SU-DHL-6 (cell line): ENCODE results near the gene TMEM59L.

Experiments used
- H2AFZ ChIP-seq: fragments of 200-600 bp; sonication (generic); 2 replicates; pipeline ENCODE4 v1.6.1; 2014; ENCODE audit warnings: low read depth, mild to moderate bottlenecking, moderate library complexity, mixed read lengths, antibody characterized with exemption, low read length; ENCODE audit not compliant: severe bottlenecking
- H3F3A ChIP-seq: fragments of 200-600 bp; shearing (Covaris generic); 2 replicates; pipeline ENCODE4 v1.6.0; 2016; ENCODE audit warnings: antibody characterized with exemption, mild to moderate bottlenecking; ENCODE audit not compliant: insufficient read depth
- H3K27ac ChIP-seq: fragments of 200-600 bp; sonication (generic); 2 replicates; pipeline ENCODE4 v1.5.1; 2016; ENCODE audit warnings: low read depth, mild to moderate bottlenecking, low read length, moderate library complexity, mixed read lengths
- H3K27me3 ChIP-seq: fragments of 200-600 bp; sonication (generic), shearing (Covaris generic); 2 replicates; pipeline ENCODE4 v1.6.0; 2014; ENCODE audit warnings: mild to moderate bottlenecking, low read length
- H3K36me3 ChIP-seq: fragments of 200-600 bp; sonication (generic); 2 replicates; pipeline ENCODE4 v1.6.1; 2014; ENCODE audit warnings: mild to moderate bottlenecking, low read length, mixed read lengths
- H3K4me2 ChIP-seq: fragments of 300-600, 200-600 bp; shearing (Covaris generic), sonication (generic); 2 replicates; pipeline ENCODE4 v1.6.0; 2014; ENCODE audit warnings: low read length, low read depth, mild to moderate bottlenecking; ENCODE audit not compliant: poor library complexity, severe bottlenecking
- H3K4me3 ChIP-seq: fragments of 200-600 bp; sonication (generic); 2 replicates; pipeline ENCODE4 v1.5.1; 2014; ENCODE audit warnings: antibody characterized with exemption, low read length, mild to moderate bottlenecking, mixed read lengths; ENCODE audit not compliant: insufficient read depth, poor library complexity, severe bottlenecking
- H3K79me2 ChIP-seq: fragments of 200-600 bp; sonication (generic); 2 replicates; pipeline ENCODE4 v1.6.1; 2014; ENCODE audit warnings: mild to moderate bottlenecking, low read length, moderate library complexity; ENCODE audit not compliant: insufficient read depth
- H3K9ac ChIP-seq: fragments of 200-600 bp; sonication (generic); 2 replicates; pipeline ENCODE4 v1.7.0; 2014; ENCODE audit warnings: mild to moderate bottlenecking, low read length
- H3K9me2 ChIP-seq: fragments of 200-600 bp; sonication (generic); replicated peaks from 2 replicates; pipeline ENCODE4 v1.6.1; 2014; ENCODE audit warnings: low read length; ENCODE audit not compliant: insufficient read depth
- H3K9me3 ChIP-seq: fragments of 200-600 bp; sonication (generic); 2 replicates; pipeline ENCODE4 v1.6.1; 2014; ENCODE audit warnings: low read length, mixed read lengths; ENCODE audit not compliant: insufficient read depth
- H4K20me1 ChIP-seq: fragments of 200-600 bp; sonication (generic); 2 replicates; pipeline ENCODE4 v1.6.1; 2014; ENCODE audit warnings: low read depth, mild to moderate bottlenecking, antibody characterized with exemption, low read length, moderate library complexity, mixed read lengths
- CTCF ChIP-seq: fragments of 200-600 bp; sonication (generic); IDR thresholded peaks from one replicate; pipeline ENCODE4 v1.5.1; 2017; ENCODE audit warnings: antibody characterized with exemption, mild to moderate bottlenecking, low read length, moderate library complexity; ENCODE audit not compliant: insufficient read depth, poor library complexity, severe bottlenecking
- EZH2phosphoT487 ChIP-seq: fragments of 200-600 bp; sonication (generic), shearing (Covaris generic); conservative IDR thresholded peaks from 2 replicates; pipeline ENCODE4 v1.6.1; 2018; ENCODE audit warnings: mild to moderate bottlenecking, antibody characterized with exemption, low read length, moderate library complexity, mixed read lengths

The TMEM59L gene

GRCh38 chr19:18620902-18621301, 8.2 kb downstream of the TMEM59L start:
- no peaks in the 10 kb centered on the region for H3K9me3 ChIP-seq
- no peak overlapping the region for H3K9ac ChIP-seq
- no peaks in the 10 kb centered on the region for H3F3A ChIP-seq
- H3K4me3 ChIP-seq, result no peak overlapping the region
- no peaks in the 10 kb centered on the region for H3K9me2 ChIP-seq
- no peaks in the 10 kb centered on the region for H3K36me3 ChIP-seq
- no peak overlapping the region for H3K27ac ChIP-seq
- no peak overlapping the region for H3K4me2 ChIP-seq
- no peaks in the 10 kb centered on the region for H4K20me1 ChIP-seq
- H2AFZ ChIP-seq, result no peak overlapping the region
- H3K27me3 ChIP-seq, result no peaks in the 10 kb centered on the region
- H3K79me2 ChIP-seq, result no peaks in the 10 kb centered on the region
- TF ChIP-seq CTCF, result no peak
- TF ChIP-seq EZH2phosphoT487, result no peak

DNA sequence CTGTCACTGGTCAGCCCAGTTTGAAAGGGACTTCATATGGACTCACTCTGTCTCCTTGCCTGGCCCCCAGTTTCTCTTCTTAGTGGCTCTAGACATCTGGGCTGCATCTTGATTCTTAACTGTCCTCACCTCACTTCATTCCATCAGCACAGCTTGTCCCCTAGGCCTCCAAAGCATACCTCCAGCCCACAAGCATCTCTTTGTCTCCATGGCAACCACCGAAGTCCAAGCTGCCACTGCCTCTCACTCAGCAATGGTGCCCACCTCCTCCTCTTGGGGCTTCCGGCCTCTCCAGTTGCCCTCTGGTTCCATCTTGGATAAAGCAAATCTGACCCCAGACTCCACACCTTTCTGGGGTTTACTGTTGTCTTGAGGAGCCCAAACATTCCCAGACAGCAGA, 14.2 kb downstream of the TMEM59L start:
- Histone ChIP-seq H4K20me1 (no peaks in the 10 kb centered on the region), H2AFZ (no peak overlapping the region), H3K36me3 (no peaks in the 10 kb centered on the region), H3K9me3 (no peaks in the 10 kb centered on the region), H3K4me3 (no peak overlapping the region), H3K9ac (no peak overlapping the region), H3K9me2 (no peaks in the 10 kb centered on the region), H3K4me2 (no peak overlapping the region), H3K27ac (no peak overlapping the region), H3K79me2 (no peaks in the 10 kb centered on the region), H3K27me3 (no peaks in the 10 kb centered on the region), H3F3A (no peaks in the 10 kb centered on the region)
- TF ChIP-seq CTCF, result no peak
- no peak for TF ChIP-seq EZH2phosphoT487

DNA sequence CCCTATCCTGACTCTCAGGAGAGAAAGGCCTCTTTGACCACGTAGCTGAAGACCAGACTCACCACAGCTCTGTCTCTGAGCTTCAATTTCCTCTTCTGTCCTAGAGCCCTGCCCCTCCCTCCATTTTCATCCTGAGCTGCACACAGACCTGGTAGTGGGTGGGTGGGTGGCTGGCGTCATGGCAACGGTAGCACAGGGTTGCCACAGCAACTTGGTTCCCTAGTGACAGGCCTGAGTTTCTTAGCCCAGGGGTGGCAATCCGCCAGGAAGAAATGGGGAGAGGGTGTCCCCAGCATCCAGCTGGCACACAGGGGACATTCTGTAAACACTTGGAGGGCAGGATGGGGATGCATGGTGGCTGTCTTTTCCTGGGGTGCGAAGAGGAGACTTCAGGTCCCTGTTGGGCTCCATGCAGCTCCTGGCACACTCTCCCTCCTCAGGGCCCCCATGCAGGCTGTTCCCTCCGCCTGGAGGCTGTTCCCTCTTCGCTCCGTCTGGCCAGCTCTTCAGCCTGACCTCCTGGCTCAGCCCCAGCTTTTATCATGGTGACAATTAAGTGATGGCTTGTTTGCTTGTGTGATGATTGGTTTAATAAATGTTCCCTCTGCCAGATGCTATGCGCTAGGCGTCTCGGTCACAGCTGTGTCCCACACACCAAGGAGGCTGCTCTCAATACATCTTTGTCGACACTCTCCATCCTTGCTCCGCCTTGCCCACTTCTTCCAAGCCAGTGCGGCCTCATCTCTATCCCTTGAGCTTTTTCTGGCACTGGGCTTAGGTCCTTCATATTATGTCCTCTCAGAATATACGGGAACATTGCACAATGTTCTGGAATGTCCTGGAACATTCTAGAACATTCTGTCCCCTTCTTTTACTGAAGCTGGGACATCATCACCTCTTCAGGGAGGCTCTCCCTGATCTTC, 16.8 kb downstream of the TMEM59L start:
- H3K9ac ChIP-seq, result no peak overlapping the region

More for the DNA sequence above, 16.8 kb downstream of the TMEM59L start:
- Histone ChIP-seq H3K4me3 (no peak overlapping the region), H3K9me3 (no peaks in the 10 kb centered on the region), H3K79me2 (no peaks in the 10 kb centered on the region), H4K20me1 (no peaks in the 10 kb centered on the region), H3K27ac (no peak overlapping the region), H2AFZ (no peak overlapping the region), H3K36me3 (no peaks in the 10 kb centered on the region), H3K4me2 (no peak overlapping the region), H3K27me3 (no peaks in the 10 kb centered on the region), H3F3A (no peaks in the 10 kb centered on the region), H3K9me2 (no peaks in the 10 kb centered on the region)
- TF ChIP-seq EZH2phosphoT487 (no peak), CTCF (no peak)
